GM12878 (cell line): ENCODE results near the gene CD164. TPM values are rescaled to one million over a fixed set of nuclear protein-coding genes. Genes with fewer than 3 reads are reported as not detected.
A peak's percentile ranks its signal among the peaks of the same experiment; 100 is the strongest.

ENCODE experiments used
- EP300 ChIP-seq, 2 experiments: fragments of 150-350 bp in 1 of 2; IDR thresholded peaks; 2 replicates each; pipeline ENCODE4 v1.6.1; 2011 to 2012; ENCODE audit warnings: low read depth in 2 of 2, low read length in 2 of 2, borderline replicate concordance in 1 of 2, improper control_type of control experiment in 1 of 2, inconsistent platforms in 1 of 2; ENCODE audit not compliant: control insufficient read depth in 1 of 2
- HDGF ChIP-seq: fragments of 450-650 bp; IDR thresholded peaks from 2 replicates; pipeline ENCODE4 v1.6.1; 2016; ENCODE audit warnings: antibody characterized with exemption
- POLR2A ChIP-seq: IDR thresholded peaks from 2 replicates; pipeline ENCODE4 v1.6.1; 2011; ENCODE audit warnings: low read depth, mild to moderate bottlenecking, low read length
- SRF ChIP-seq, 2 experiments: IDR thresholded peaks; 2 replicates each; pipeline ENCODE4 v1.6.1; 2011; ENCODE audit warnings: low read depth in 2 of 2, low read length in 2 of 2, mild to moderate bottlenecking in 1 of 2, moderate library complexity in 1 of 2
- TARDBP ChIP-seq: IDR thresholded peaks from 2 replicates; pipeline ENCODE4 v1.6.1; 2016; ENCODE audit warnings: borderline replicate concordance
- ZNF207 ChIP-seq: fragments of 450-650 bp; IDR thresholded peaks from 2 replicates; pipeline ENCODE4 v1.6.1; 2014; ENCODE audit warnings: antibody characterized with exemption, mild to moderate bottlenecking, borderline replicate concordance
- ZNF24 ChIP-seq: fragments of 450-650 bp; IDR thresholded peaks from 2 replicates; pipeline ENCODE4 v1.6.1; 2017; ENCODE audit warnings: antibody characterized with exemption, mild to moderate bottlenecking
- polyA plus RNA-seq, 11 experiments: library from polyadenylated mRNA; depleted of rRNA in 4 of 11; unstranded in 6 of 11; stranded (reverse) in 5 of 11; fragments of >200 nt; fragmentation: Nextera tagmentation in 4 of 11; fragmentation: Illumina TruSeq in 1 of 11; extraction: Ambion mirVana in 4 of 11; extraction: Trizol in 1 of 11; gene quantifications; 1 replicate in 1 of 11; 2 replicates in 10 of 11; pipeline versions ENCODE4 v1.2.1 to v1.2.3, GENCODE V29; 2011 to 2016; ENCODE audit warnings: inconsistent platforms in 2 of 11, missing spikeins in 2 of 11, low read depth in 1 of 11
- total RNA-seq, 4 experiments: library from RNA; depleted of rRNA in 3 of 4; stranded (reverse); fragments of >200 nt in 3 of 4; fragmentation: Illumina TruSeq in 1 of 4; extraction: Trizol in 1 of 4; gene quantifications; 2 replicates each; pipeline versions ENCODE4 v1.2.1 to v1.2.3, GENCODE V29; 2013 to 2021
- TF ChIP-seq, protein P1 (sequence below): IDR thresholded peaks from 2 replicates; pipeline ENCODE4 v1.6.1; 2012; ENCODE audit warnings: mild to moderate bottlenecking, low read depth, low read length
- TF ChIP-seq, protein P2 (sequence below): IDR thresholded peaks from 2 replicates; pipeline ENCODE4 v1.6.1; 2011; ENCODE audit warnings: low read depth, mild to moderate bottlenecking, low read length, moderate library complexity, borderline replicate concordance; ENCODE audit errors: extremely low read depth

CD164 gene
- total and polyA plus RNA-seq, 10 of the 15 experiments (the other 5 are each of a cell fraction or from before 2014, with no cell fraction given), result 145 to 447 (median 211) TPM

- TF ChIP-seq, protein P1, sequence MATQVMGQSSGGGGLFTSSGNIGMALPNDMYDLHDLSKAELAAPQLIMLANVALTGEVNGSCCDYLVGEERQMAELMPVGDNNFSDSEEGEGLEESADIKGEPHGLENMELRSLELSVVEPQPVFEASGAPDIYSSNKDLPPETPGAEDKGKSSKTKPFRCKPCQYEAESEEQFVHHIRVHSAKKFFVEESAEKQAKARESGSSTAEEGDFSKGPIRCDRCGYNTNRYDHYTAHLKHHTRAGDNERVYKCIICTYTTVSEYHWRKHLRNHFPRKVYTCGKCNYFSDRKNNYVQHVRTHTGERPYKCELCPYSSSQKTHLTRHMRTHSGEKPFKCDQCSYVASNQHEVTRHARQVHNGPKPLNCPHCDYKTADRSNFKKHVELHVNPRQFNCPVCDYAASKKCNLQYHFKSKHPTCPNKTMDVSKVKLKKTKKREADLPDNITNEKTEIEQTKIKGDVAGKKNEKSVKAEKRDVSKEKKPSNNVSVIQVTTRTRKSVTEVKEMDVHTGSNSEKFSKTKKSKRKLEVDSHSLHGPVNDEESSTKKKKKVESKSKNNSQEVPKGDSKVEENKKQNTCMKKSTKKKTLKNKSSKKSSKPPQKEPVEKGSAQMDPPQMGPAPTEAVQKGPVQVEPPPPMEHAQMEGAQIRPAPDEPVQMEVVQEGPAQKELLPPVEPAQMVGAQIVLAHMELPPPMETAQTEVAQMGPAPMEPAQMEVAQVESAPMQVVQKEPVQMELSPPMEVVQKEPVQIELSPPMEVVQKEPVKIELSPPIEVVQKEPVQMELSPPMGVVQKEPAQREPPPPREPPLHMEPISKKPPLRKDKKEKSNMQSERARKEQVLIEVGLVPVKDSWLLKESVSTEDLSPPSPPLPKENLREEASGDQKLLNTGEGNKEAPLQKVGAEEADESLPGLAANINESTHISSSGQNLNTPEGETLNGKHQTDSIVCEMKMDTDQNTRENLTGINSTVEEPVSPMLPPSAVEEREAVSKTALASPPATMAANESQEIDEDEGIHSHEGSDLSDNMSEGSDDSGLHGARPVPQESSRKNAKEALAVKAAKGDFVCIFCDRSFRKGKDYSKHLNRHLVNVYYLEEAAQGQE, result no peak
- TF ChIP-seq EP300 (IDR thresholded peaks at IDR 0.05; ENCODE audit: borderline replicate concordance in 1 of 2, control insufficient read depth in 1 of 2, low read depth in 2 of 2, low read length in 2 of 2) (no peak), HDGF (no peak), POLR2A (peak; percentile 98), ZNF207 (no peak), SRF (IDR thresholded peaks at IDR 0.05; ENCODE audit: low read depth in 2 of 2, low read length in 2 of 2) (no peak), ZNF24 (no peak), TARDBP (no peak)
- TF ChIP-seq, protein P2, sequence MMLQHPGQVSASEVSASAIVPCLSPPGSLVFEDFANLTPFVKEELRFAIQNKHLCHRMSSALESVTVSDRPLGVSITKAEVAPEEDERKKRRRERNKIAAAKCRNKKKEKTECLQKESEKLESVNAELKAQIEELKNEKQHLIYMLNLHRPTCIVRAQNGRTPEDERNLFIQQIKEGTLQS, result peak; percentile 73; the same call in 1 of the 2 replicates
Measured at GRCh38 chr6:109381747-109382575, at the start of gene CD164 (continued).
